CD4-positive, CD25-positive, alpha-beta regulatory T cell (primary cell): ENCODE data around the gene PPP2R5A. TPM values are rescaled to one million over a fixed set of nuclear protein-coding genes. Genes with fewer than 3 reads are reported as not detected.
A peak's percentile ranks its signal among the peaks of the same experiment; 100 is the strongest.

Experiments used
- ATAC-seq, 2 donors: fragments of 150-1000 bp; cut with Tn5 transposase; one replicate each; pipeline ENCODE4 v1.10.0; 2021; ENCODE audit warnings: low read depth in 2 of 2, moderate number of reproducible peaks in 2 of 2, moderate library complexity in 1 of 2
- DNase-seq, 3 donors: peaks; one replicate each; pipeline versions ENCODE4 v3.0.0 to v3.0.0-alpha.2; 2012 to 2022; ENCODE audit warnings: mixed read lengths in 1 of 3
- H3K27ac ChIP-seq: one replicate; pipeline ENCODE4 v1.7.0; 2013; ENCODE audit warnings: mild to moderate bottlenecking, low read length; ENCODE audit not compliant: insufficient read depth, poor library complexity, severe bottlenecking
- H3K27me3 ChIP-seq: one replicate; pipeline ENCODE4 v1.7.0; 2013; ENCODE audit warnings: low read length; ENCODE audit not compliant: control insufficient read depth, insufficient read depth
- H3K36me3 ChIP-seq: one replicate; pipeline ENCODE4 v1.7.0; 2013; ENCODE audit warnings: mild to moderate bottlenecking, low read length, moderate library complexity; ENCODE audit not compliant: control insufficient read depth, insufficient read depth
- H3K4me1 ChIP-seq: 2 replicates; pipeline ENCODE4 v1.7.0; 2013; ENCODE audit warnings: mild to moderate bottlenecking, low read length; ENCODE audit not compliant: insufficient read depth, control insufficient read depth, poor library complexity, severe bottlenecking
- H3K4me3 ChIP-seq: one replicate; pipeline ENCODE4 v1.7.0; 2013; ENCODE audit warnings: low read depth, mild to moderate bottlenecking, low read length, moderate library complexity
- H3K9me3 ChIP-seq, 2 experiments: 1 replicate in 1 of 2; 2 replicates in 1 of 2; pipeline ENCODE4 v1.7.0; 2013; ENCODE audit warnings: low read length in 2 of 2, mild to moderate bottlenecking in 1 of 2, moderate library complexity in 1 of 2; ENCODE audit not compliant: control insufficient read depth in 2 of 2
- H3K27ac Mint-ChIP-seq, 3 donors: one replicate each; pipeline ENCODE4 v1.8.0; 2020 to 2022; ENCODE audit warnings: mild to moderate bottlenecking in 3 of 3, mixed read lengths in 3 of 3, moderate library complexity in 2 of 3
- H3K27me3 Mint-ChIP-seq: one replicate; pipeline ENCODE4 v1.8.0; 2022; ENCODE audit warnings: mild to moderate bottlenecking, mixed read lengths
- H3K36me3 Mint-ChIP-seq: one replicate; pipeline ENCODE4 v1.8.0; 2020; ENCODE audit warnings: mixed read lengths
- H3K4me1 Mint-ChIP-seq, 4 donors: one replicate each; pipeline ENCODE4 v1.8.0; 2020 to 2022; ENCODE audit warnings: mixed read lengths in 4 of 4, mild to moderate bottlenecking in 1 of 4
- H3K4me3 Mint-ChIP-seq, 4 donors: one replicate each; pipeline ENCODE4 v1.8.0; 2020 to 2022; ENCODE audit warnings: mild to moderate bottlenecking in 4 of 4, mixed read lengths in 4 of 4, moderate library complexity in 3 of 4
- H3K9me3 Mint-ChIP-seq, 7 donors: one replicate each; pipeline ENCODE4 v1.8.0; 2020 to 2022; ENCODE audit warnings: mixed read lengths in 7 of 7, mild to moderate bottlenecking in 3 of 7, moderate library complexity in 2 of 7
- polyA plus RNA-seq, 4 donors: library from polyadenylated mRNA; unstranded; fragments of 300-500 nt; fragmentation: Illumina TruSeq; gene quantifications; one replicate each; pipeline ENCODE4 v1.2.3, GENCODE V29; 2021
- total RNA-seq: library from RNA; stranded (reverse); gene quantifications from one replicate; pipeline ENCODE4 v1.2.3, GENCODE V29; 2022

PPP2R5A gene
- total and polyA plus RNA-seq, 5 donors from 2014 or later: 41.6 to 64.6 (median 48.5) TPM

DNA sequence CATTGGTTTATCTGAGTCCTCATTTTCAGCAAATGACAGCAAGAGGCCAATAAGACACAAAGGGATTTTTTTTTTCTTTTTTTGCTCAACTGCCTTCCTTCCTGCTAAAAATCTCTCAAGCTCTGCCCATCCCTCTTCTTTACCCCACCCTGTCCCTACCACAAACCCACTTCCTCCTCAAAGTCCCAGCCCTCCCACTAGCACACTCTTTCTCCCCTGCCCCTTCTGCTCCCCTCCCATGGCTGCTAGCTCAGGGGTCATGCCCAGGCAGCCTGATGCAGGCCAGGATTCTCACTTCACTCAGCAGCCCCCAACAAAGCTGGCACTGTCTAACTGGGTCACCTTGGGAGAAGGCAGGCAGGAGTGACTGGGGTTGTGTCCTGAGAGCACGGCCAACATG, 28.8 kb upstream of the PPP2R5A start:
- Histone ChIP-seq H3K27ac (peak overlapping the region; percentile 52), H3K36me3 (no peaks in the 10 kb centered on the region), H3K4me3 (peak overlapping the region; percentile 63), H3K9me3 (no peaks in the 10 kb centered on the region), H3K4me1 (peaks cover 52% of the 10 kb centered on the region), H3K27me3 (no peaks in the 10 kb centered on the region)
- peak overlapping the region; percentile 39 to 96 (median 89) for H3K27ac Mint-ChIP-seq
- no peaks in the 10 kb centered on the region for H3K9me3 Mint-ChIP-seq
- H3K36me3 Mint-ChIP-seq: no peaks in the 10 kb centered on the region
- peaks cover 24 to 81% (median 46%) of the 10 kb centered on the region in 4 donors for H3K4me1 Mint-ChIP-seq
- no peaks in the 10 kb centered on the region for H3K27me3 Mint-ChIP-seq
- DNase-seq (peak in 2 of 3 donors; percentile 59 to 93), ATAC-seq (peak; percentile 67 to 73)
- H3K4me3 Mint-ChIP-seq: peak overlapping the region; percentile 63 to 88 (median 76)

DNA sequence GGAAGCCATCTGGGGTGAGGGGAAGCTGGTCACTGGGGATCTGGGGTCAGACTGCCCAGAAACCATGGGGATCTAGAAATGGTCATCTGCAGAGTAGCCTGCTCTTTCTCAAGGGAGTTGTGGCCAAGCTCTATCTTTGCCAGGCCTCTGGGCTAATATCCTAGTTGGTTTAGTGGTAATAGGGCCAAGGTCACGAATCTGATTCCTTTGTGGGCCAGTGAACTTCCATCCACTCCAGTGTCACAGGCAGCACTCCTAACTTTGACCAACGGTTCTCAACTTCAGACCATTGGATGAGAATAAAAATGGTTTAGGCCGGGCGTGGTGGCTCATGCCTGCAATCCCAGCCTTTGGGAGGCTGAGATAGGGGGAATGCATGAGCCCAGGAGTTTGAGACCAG, 28.1 kb upstream of the PPP2R5A start:
- no peaks in the 10 kb centered on the region for H3K36me3 ChIP-seq
- H3K4me3 ChIP-seq: no peak overlapping the region
- ATAC-seq (no peak), DNase-seq (no peak)
- H3K9me3 ChIP-seq: no peaks in the 10 kb centered on the region
- no peak overlapping the region for H3K27ac ChIP-seq
- Mint-ChIP-seq H3K27me3 (no peaks in the 10 kb centered on the region), H3K9me3 (no peaks in the 10 kb centered on the region), H3K27ac (no peak overlapping the region), H3K4me3 (peak overlapping the region in 1 of 4 donors; percentile 88), H3K36me3 (no peaks in the 10 kb centered on the region), H3K4me1 (peaks cover 24 to 81% (median 51%) of the 10 kb centered on the region in 4 donors)
- no peaks in the 10 kb centered on the region for H3K27me3 ChIP-seq
- peaks cover 49% of the 10 kb centered on the region for H3K4me1 ChIP-seq

DNA sequence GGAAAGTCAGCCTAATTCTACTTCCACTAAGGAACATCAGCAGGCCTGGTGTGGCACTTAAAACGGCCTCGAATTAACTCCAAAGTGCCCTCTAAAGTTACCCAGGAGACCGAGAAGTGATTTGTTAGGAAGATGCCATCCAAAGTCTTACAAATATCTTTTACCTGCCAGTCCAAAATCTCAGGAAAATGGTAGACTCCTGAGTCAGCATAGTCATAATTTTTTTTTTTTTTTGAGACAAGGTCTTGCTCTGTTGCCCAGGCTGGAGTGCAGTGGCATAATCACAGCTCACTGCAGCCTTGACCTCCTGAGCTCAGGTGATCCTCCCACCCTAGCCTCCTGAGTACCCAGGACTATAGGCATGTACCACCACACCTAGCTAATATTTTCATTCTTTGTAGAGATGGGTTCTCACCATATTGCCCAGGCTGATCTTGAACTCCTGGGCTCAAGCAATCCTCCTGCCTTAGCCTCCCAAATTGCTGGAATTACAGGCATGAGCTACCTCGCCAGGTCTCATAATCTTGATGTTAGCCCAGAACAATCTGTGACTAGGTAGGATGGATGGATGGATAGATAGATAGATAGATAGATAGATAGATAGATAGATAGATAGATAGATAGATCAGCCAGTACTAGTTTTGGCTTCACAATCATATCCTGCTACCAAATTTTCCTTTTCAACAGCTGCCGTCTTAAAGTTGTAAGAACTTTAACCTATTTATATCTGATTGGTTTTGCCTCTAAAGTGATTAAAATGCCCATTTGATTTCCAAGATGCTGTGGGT, 25.3 kb upstream of the PPP2R5A start:
- Mint-ChIP-seq H3K27me3 (no peaks in the 10 kb centered on the region), H3K4me1 (peaks cover 19 to 56% (median 44%) of the 10 kb centered on the region in 4 donors), H3K36me3 (no peaks in the 10 kb centered on the region), H3K9me3 (no peaks in the 10 kb centered on the region), H3K27ac (peak overlapping the region in 1 of 3 donors; percentile 42), H3K4me3 (no peak overlapping the region)
- H3K27me3 ChIP-seq: no peaks in the 10 kb centered on the region
- no peaks in the 10 kb centered on the region for H3K9me3 ChIP-seq
- no peak overlapping the region for H3K27ac ChIP-seq
- DNase-seq (no peak), ATAC-seq (no peak)
- no peak overlapping the region for H3K4me3 ChIP-seq
- H3K36me3 ChIP-seq: no peaks in the 10 kb centered on the region
- peaks cover 23% of the 10 kb centered on the region for H3K4me1 ChIP-seq

DNA sequence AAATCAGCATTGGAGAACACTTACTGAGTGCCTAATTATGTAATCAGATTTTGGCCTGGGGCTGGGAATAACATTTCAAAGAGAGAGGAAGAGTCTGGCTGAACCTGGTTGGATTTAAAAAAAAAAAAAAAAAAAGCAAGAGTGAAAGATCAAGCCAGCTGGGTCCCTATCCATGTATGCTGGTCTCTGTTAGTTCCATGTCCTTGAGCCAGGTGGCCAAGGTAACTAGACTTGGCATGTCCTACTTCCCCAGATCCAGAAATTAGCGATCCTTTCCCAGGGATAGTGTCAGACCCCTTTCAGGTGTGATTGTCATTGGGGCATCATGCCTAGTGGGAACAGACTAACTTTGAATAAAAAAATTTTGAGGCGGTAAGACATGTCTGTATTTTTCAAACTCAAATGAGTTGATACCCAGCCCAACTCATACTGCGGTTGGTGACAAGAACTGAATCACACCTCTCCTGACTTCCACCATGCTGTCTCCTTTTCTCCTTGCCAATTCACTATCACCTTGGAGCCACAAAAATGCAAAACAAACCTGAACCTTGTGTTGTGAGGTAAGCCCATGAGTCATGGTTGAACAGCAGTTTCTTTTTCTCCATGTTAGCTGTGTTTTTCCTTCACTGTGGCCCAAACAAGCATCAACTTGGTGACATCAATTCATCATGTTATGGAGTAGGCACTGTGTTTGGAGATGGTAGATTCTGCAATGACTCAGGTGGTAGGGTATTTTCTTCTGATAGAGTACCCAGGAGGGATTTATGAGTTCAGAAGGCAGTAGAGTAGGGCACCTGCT, 24.5 kb upstream of the PPP2R5A start:
- H3K4me1 Mint-ChIP-seq: peaks cover 14 to 47% (median 35%) of the 10 kb centered on the region in 4 donors
- peak in 1 of 3 donors; percentile 44 for DNase-seq
- no peak overlapping the region for H3K4me3 Mint-ChIP-seq

DNA sequence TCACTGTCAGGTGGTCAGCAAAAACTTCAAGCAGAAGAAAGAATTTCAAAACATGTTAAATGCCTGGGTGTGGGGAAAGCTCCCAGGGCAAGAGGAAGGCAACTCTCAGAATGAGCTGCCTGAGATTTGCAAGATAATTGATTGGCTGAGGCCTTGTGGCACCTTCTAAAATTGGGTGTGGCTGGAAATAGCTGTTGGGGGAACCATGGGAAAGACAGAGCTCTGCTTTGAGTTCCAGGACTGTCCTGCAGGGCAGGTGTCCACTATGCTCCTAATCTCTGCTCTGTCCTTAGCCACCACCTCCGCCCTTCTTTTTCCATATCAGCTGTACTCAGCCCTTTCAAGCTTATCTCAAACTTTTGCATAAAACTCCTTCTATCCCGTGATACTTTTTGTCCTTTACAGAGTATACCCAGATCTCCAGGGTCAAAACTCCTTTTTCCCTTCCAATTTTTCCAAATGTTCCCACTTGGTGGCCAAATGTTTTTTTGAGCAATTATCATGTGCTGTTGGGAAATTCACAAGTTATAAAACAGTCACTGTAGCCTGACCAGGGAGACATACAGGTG, 23.8 kb upstream of the PPP2R5A start:
- no peaks in the 10 kb centered on the region for H3K36me3 Mint-ChIP-seq
- H3K27ac Mint-ChIP-seq: no peak overlapping the region
- DNase-seq (no peak), ATAC-seq (no peak)
- peak overlapping the region in 1 of 4 donors; percentile 22 for H3K4me3 Mint-ChIP-seq
- H3K9me3 Mint-ChIP-seq: no peaks in the 10 kb centered on the region
- Histone ChIP-seq H3K36me3 (no peaks in the 10 kb centered on the region), H3K27me3 (no peaks in the 10 kb centered on the region), H3K4me3 (no peak overlapping the region), H3K4me1 (peaks cover 7% of the 10 kb centered on the region), H3K9me3 (no peaks in the 10 kb centered on the region), H3K27ac (no peak overlapping the region)
- H3K4me1 Mint-ChIP-seq: peaks cover 14 to 40% (median 28%) of the 10 kb centered on the region in 4 donors
- no peaks in the 10 kb centered on the region for H3K27me3 Mint-ChIP-seq

More for the DNA sequence above, 24.5 kb upstream of the PPP2R5A start:
- ATAC-seq: peak; percentile 30 to 38
- no peak overlapping the region for H3K27ac ChIP-seq
- no peaks in the 10 kb centered on the region for H3K27me3 ChIP-seq
- no peaks in the 10 kb centered on the region for H3K9me3 ChIP-seq
- peaks cover 14% of the 10 kb centered on the region for H3K4me1 ChIP-seq
- no peak overlapping the region for H3K4me3 ChIP-seq
- Mint-ChIP-seq H3K36me3 (no peaks in the 10 kb centered on the region), H3K27ac (peak overlapping the region in 1 of 3 donors; percentile 92), H3K9me3 (no peaks in the 10 kb centered on the region), H3K27me3 (no peaks in the 10 kb centered on the region)
- H3K36me3 ChIP-seq: no peaks in the 10 kb centered on the region

DNA sequence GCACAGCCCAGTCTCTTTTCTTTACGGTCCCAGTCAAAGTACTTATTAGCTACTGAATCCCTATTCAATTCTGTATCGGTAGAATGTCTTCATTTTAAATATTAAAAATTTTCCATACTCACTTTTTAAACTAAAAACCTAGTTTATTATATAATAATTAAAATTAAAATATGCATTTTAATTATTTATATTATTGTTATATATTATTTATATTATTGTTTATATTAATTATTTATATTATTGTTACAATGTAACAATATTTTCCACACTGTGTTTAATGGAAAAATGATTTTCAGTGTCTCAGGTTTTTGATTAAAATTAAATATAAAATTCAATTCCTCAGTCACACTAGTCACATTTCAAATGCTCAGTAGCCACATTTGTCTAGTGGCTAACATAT, 18.2 kb upstream of the PPP2R5A start:
- ATAC-seq (no peak), DNase-seq (no peak)
- Mint-ChIP-seq H3K4me3 (no peak overlapping the region), H3K27me3 (peaks cover 19% of the 10 kb centered on the region), H3K27ac (no peak overlapping the region), H3K9me3 (peaks cover 0 to 1% (median 0%) of the 10 kb centered on the region in 7 donors), H3K36me3 (no peaks in the 10 kb centered on the region), H3K4me1 (peaks cover 0 to 2% (median 1%) of the 10 kb centered on the region in 4 donors)
- Histone ChIP-seq H3K27ac (no peak overlapping the region), H3K4me1 (no peaks in the 10 kb centered on the region), H3K36me3 (no peaks in the 10 kb centered on the region), H3K9me3 (no peaks in the 10 kb centered on the region), H3K4me3 (no peak overlapping the region), H3K27me3 (peaks cover 8% of the 10 kb centered on the region)

DNA sequence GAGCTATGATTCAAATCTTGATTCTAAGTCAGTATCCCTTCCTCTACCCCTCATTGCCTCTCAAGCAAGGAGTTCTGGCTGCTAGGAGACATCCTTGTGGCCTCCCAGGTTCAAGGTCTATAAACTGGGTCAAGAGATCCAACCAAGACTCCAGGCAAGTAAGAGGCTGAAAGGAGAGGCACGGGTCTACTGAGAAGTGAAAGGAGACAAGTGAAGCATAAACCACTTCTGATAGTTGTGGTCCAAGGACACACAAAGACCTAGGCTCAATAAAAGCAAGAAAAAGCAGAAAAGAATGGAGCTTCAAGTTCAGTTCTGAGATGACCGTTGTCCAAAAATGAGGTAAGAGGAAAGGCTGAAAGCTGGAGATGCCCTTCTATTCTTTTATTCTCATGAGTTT, 17.8 kb upstream of the PPP2R5A start:
- DNase-seq (no peak), ATAC-seq (no peak)
- Mint-ChIP-seq H3K4me3 (no peak overlapping the region), H3K9me3 (peaks cover 0 to 1% (median 0%) of the 10 kb centered on the region in 7 donors), H3K36me3 (no peaks in the 10 kb centered on the region), H3K27me3 (peaks cover 19% of the 10 kb centered on the region), H3K4me1 (no peaks in the 10 kb centered on the region), H3K27ac (no peak overlapping the region)
- Histone ChIP-seq H3K4me1 (no peaks in the 10 kb centered on the region), H3K4me3 (no peak overlapping the region), H3K27ac (no peak overlapping the region), H3K9me3 (no peaks in the 10 kb centered on the region), H3K36me3 (no peaks in the 10 kb centered on the region), H3K27me3 (peaks cover 8% of the 10 kb centered on the region)
